K562 (cell line): Measurements from ENCODE around the gene RAD51D. TPM values are rescaled to one million over a fixed set of nuclear protein-coding genes. Genes with fewer than 3 reads are reported as not detected.

Experiments used
- BRF1 ChIP-seq: IDR thresholded peaks from 3 replicates; pipeline ENCODE4 v1.6.1; 2011; ENCODE audit warnings: borderline replicate concordance, mild to moderate bottlenecking; ENCODE audit not compliant: insufficient read length; ENCODE audit errors: extremely low read depth
- CBFA2T3 ChIP-seq: fragments of 450-650 bp; IDR thresholded peaks from 2 replicates; pipeline ENCODE4 v1.6.1; 2017
- CBFB ChIP-seq: sonication (generic); formaldehyde crosslinking; IDR thresholded peaks from 2 replicates; pipeline ENCODE4 v1.4.0; 2020; ENCODE audit warnings: mild to moderate bottlenecking, missing genetic modification reagents
- CXXC5 ChIP-seq: fragments of 250-450 bp; sonication (Bioruptor Pico); IDR thresholded peaks from 2 replicates; pipeline ENCODE4 v1.8.0; 2022; ENCODE audit warnings: inconsistent platforms, mild to moderate bottlenecking, moderate library complexity
- KLF13 ChIP-seq: fragments of 450-650 bp; IDR thresholded peaks from 2 replicates; pipeline ENCODE4 v1.6.1; 2016; ENCODE audit warnings: missing genetic modification characterization, low read depth, mild to moderate bottlenecking, missing compliant biosample characterization, moderate library complexity, borderline replicate concordance
- SMARCC2 ChIP-seq: fragments of 450-650 bp; IDR thresholded peaks from 2 replicates; pipeline ENCODE4 v1.6.1; 2017; ENCODE audit warnings: antibody characterized with exemption, moderate library complexity, mild to moderate bottlenecking, low read depth
- TEAD2 ChIP-seq: fragments of 450-650 bp; IDR thresholded peaks from 2 replicates; pipeline ENCODE4 v1.6.1; 2016; ENCODE audit warnings: missing genetic modification characterization, control low read depth, missing compliant biosample characterization
- THRB ChIP-seq: fragments of 450-650 bp; formaldehyde crosslinking; conservative IDR thresholded peaks from 2 replicates; pipeline ENCODE4 v1.4.0; 2022; ENCODE audit warnings: mild to moderate bottlenecking, missing genetic modification characterization
- ZBED1 ChIP-seq: IDR thresholded peaks from 2 replicates; pipeline ENCODE4 v1.6.1; 2014
- ZNF23 ChIP-seq: fragments of 250-450 bp; sonication (Bioruptor Pico); IDR thresholded peaks from 2 replicates; pipeline ENCODE4 v1.4.0; 2020; ENCODE audit warnings: mild to moderate bottlenecking
- ZNF408 ChIP-seq: fragments of 250-450 bp; sonication (Bioruptor Pico); IDR thresholded peaks from 2 replicates; pipeline ENCODE4 v1.4.0; 2020; ENCODE audit warnings: low read depth, mild to moderate bottlenecking, moderate library complexity
- ZNF551 ChIP-seq: fragments of 250-450 bp; sonication (Bioruptor Pico); IDR thresholded peaks from 2 replicates; pipeline ENCODE4 v1.5.0; 2021; ENCODE audit warnings: mild to moderate bottlenecking, moderate library complexity
- polyA plus RNA-seq, 8 experiments: library from polyadenylated mRNA; depleted of rRNA in 4 of 8; stranded (reverse) in 5 of 8; unstranded in 3 of 8; fragments of >200 nt; fragmentation: Nextera tagmentation in 2 of 8; fragmentation: Illumina TruSeq in 1 of 8; extraction: Ambion mirVana in 2 of 8; extraction: Trizol in 1 of 8; gene quantifications; 2 replicates each; pipeline versions ENCODE4 v1.2.1 to v1.2.3, GENCODE V29; 2011 to 2014; ENCODE audit warnings: inconsistent platforms in 1 of 8, missing spikeins in 1 of 8
- total RNA-seq, 7 experiments: library from RNA; depleted of rRNA in 6 of 7; stranded (reverse); fragments of >200 nt in 6 of 7; fragmentation: Illumina TruSeq in 2 of 7; extraction: Trizol in 2 of 7; gene quantifications; 2 replicates each; pipeline versions ENCODE4 v1.2.1 to v1.2.3, GENCODE V29; 2011 to 2021; ENCODE audit warnings: low replicate concordance in 1 of 7
- TF ChIP-seq, protein P1 (sequence below): fragments of 200-600 bp; sonication (generic); IDR thresholded peaks from one replicate; pipeline ENCODE4 v1.6.1; 2012; ENCODE audit warnings: mild to moderate bottlenecking, low read depth, low read length, inconsistent platforms
- TF ChIP-seq, protein P2 (sequence below): fragments of 250-450 bp; sonication (Bioruptor Pico); IDR thresholded peaks from 2 replicates; pipeline ENCODE4 v1.5.0; 2021
- TF ChIP-seq, protein P3 (sequence below): fragments of 450-650 bp; IDR thresholded peaks from 2 replicates; pipeline ENCODE4 v1.6.1; 2016; ENCODE audit warnings: antibody characterized with exemption

The RAD51D gene
- total and polyA plus RNA-seq, 9 of the 15 experiments (the other 6 are each of a cell fraction or from before 2014, with no cell fraction given), result 2.2 to 16.9 (median 8.7) TPM

DNA sequence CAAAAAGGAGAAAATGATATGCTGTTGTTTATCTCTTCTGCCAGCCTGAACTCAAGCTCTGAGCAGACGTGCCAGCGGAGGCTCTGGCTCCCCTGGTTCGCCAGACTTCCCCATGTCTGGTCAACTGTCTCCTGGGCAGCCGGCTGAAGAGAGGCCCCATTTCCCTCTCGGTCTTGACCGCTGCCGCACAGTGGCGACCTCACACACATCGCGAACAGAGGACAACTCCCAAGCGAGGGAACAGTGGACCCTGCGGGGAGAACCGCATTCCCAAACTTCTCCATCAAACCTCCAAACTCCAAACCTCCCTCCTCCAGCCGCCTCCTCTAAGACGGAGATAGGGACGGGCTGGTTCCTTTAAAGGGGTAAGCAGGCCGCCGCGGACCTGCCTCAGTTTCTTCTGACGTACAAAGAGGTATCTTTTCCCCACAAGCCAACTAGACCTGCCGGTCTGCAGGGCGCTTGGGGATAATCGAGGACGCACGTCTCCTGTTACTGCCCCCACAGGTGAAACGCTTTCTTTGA is 31.2 kb downstream of the RAD51D start (continued):
- TF ChIP-seq, protein P1, sequence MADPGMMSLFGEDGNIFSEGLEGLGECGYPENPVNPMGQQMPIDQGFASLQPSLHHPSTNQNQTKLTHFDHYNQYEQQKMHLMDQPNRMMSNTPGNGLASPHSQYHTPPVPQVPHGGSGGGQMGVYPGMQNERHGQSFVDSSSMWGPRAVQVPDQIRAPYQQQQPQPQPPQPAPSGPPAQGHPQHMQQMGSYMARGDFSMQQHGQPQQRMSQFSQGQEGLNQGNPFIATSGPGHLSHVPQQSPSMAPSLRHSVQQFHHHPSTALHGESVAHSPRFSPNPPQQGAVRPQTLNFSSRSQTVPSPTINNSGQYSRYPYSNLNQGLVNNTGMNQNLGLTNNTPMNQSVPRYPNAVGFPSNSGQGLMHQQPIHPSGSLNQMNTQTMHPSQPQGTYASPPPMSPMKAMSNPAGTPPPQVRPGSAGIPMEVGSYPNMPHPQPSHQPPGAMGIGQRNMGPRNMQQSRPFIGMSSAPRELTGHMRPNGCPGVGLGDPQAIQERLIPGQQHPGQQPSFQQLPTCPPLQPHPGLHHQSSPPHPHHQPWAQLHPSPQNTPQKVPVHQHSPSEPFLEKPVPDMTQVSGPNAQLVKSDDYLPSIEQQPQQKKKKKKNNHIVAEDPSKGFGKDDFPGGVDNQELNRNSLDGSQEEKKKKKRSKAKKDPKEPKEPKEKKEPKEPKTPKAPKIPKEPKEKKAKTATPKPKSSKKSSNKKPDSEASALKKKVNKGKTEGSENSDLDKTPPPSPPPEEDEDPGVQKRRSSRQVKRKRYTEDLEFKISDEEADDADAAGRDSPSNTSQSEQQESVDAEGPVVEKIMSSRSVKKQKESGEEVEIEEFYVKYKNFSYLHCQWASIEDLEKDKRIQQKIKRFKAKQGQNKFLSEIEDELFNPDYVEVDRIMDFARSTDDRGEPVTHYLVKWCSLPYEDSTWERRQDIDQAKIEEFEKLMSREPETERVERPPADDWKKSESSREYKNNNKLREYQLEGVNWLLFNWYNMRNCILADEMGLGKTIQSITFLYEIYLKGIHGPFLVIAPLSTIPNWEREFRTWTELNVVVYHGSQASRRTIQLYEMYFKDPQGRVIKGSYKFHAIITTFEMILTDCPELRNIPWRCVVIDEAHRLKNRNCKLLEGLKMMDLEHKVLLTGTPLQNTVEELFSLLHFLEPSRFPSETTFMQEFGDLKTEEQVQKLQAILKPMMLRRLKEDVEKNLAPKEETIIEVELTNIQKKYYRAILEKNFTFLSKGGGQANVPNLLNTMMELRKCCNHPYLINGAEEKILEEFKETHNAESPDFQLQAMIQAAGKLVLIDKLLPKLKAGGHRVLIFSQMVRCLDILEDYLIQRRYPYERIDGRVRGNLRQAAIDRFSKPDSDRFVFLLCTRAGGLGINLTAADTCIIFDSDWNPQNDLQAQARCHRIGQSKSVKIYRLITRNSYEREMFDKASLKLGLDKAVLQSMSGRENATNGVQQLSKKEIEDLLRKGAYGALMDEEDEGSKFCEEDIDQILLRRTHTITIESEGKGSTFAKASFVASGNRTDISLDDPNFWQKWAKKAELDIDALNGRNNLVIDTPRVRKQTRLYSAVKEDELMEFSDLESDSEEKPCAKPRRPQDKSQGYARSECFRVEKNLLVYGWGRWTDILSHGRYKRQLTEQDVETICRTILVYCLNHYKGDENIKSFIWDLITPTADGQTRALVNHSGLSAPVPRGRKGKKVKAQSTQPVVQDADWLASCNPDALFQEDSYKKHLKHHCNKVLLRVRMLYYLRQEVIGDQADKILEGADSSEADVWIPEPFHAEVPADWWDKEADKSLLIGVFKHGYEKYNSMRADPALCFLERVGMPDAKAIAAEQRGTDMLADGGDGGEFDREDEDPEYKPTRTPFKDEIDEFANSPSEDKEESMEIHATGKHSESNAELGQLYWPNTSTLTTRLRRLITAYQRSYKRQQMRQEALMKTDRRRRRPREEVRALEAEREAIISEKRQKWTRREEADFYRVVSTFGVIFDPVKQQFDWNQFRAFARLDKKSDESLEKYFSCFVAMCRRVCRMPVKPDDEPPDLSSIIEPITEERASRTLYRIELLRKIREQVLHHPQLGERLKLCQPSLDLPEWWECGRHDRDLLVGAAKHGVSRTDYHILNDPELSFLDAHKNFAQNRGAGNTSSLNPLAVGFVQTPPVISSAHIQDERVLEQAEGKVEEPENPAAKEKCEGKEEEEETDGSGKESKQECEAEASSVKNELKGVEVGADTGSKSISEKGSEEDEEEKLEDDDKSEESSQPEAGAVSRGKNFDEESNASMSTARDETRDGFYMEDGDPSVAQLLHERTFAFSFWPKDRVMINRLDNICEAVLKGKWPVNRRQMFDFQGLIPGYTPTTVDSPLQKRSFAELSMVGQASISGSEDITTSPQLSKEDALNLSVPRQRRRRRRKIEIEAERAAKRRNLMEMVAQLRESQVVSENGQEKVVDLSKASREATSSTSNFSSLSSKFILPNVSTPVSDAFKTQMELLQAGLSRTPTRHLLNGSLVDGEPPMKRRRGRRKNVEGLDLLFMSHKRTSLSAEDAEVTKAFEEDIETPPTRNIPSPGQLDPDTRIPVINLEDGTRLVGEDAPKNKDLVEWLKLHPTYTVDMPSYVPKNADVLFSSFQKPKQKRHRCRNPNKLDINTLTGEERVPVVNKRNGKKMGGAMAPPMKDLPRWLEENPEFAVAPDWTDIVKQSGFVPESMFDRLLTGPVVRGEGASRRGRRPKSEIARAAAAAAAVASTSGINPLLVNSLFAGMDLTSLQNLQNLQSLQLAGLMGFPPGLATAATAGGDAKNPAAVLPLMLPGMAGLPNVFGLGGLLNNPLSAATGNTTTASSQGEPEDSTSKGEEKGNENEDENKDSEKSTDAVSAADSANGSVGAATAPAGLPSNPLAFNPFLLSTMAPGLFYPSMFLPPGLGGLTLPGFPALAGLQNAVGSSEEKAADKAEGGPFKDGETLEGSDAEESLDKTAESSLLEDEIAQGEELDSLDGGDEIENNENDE, result no peak
- TF ChIP-seq, protein P2, sequence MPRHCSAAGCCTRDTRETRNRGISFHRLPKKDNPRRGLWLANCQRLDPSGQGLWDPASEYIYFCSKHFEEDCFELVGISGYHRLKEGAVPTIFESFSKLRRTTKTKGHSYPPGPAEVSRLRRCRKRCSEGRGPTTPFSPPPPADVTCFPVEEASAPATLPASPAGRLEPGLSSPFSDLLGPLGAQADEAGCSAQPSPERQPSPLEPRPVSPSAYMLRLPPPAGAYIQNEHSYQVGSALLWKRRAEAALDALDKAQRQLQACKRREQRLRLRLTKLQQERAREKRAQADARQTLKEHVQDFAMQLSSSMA (CRISPR knock-in tag), result no peak
- TF ChIP-seq KLF13 (tag), result no peak
- TF ChIP-seq SMARCC2, result peak; percentile 18; the same call in 1 of the 2 replicates
- TF ChIP-seq CXXC5, result no peak
- TF ChIP-seq ZNF408 (CRISPR knock-in tag), result no peak
- no peak for TF ChIP-seq TEAD2 (tag)
- no peak for TF ChIP-seq BRF1
- TF ChIP-seq ZNF23 (CRISPR knock-in tag), result no peak
- no peak for TF ChIP-seq ZNF551 (CRISPR knock-in tag)
- no peak for TF ChIP-seq THRB
- 0 out of 2 replicates have a peak, but pooled peaks have one; percentile 5 for TF ChIP-seq CBFA2T3
- TF ChIP-seq ZBED1, result no peak
- no peak for TF ChIP-seq CBFB
- TF ChIP-seq, protein P3, sequence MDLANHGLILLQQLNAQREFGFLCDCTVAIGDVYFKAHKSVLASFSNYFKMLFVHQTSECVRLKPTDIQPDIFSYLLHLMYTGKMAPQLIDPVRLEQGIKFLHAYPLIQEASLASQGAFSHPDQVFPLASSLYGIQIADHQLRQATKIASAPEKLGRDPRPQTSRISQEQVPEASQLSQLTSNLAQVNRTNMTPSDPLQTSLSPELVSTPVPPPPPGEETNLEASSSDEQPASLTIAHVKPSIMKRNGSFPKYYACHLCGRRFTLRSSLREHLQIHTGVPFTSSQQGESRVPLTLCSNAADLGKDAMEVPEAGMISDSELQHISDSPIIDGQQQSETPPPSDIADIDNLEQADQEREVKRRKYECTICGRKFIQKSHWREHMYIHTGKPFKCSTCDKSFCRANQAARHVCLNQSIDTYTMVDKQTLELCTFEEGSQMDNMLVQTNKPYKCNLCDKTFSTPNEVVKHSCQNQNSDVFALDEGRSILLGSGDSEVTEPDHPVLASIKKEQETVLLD, result no peak
